Smooth muscle cell (in vitro differentiated cells): ENCODE measurements around the gene HSPA1L. TPM values are rescaled to one million over a fixed set of nuclear protein-coding genes. Genes with fewer than 3 reads are reported as not detected.
A peak's percentile ranks its signal among the peaks of the same experiment; 100 is the strongest.
"Not testable (repeated sequence)": the region's sequence is repeated elsewhere in the genome, so short reads cannot be mapped to it uniquely, and the experiment has no call there.

Experiments
- DNase-seq: peaks from one replicate; lab custom pipeline; 2025; ENCODE audit not compliant: unreplicated experiment; lab: John Stamatoyannopoulos, UW
- H2AFZ ChIP-seq: fragments of 200-600 bp; sonication (generic); 2 replicates; pipeline ENCODE4 v1.6.0; 2016; ENCODE audit warnings: antibody characterized with exemption, low read depth, mild to moderate bottlenecking
- H3F3A ChIP-seq: fragments of 200-600 bp; sonication (generic); 2 replicates; pipeline ENCODE4 v1.6.0; 2017; ENCODE audit warnings: antibody characterized with exemption, low read depth
- H3K27ac ChIP-seq: fragments of 200-600 bp; sonication (generic); 2 replicates; pipeline ENCODE4 v1.5.1; 2016; ENCODE audit warnings: low read depth, mild to moderate bottlenecking
- H3K27me3 ChIP-seq: fragments of 200-600 bp; sonication (generic); 2 replicates; pipeline ENCODE4 v1.6.1; 2016; ENCODE audit warnings: low read depth, mild to moderate bottlenecking
- H3K36me3 ChIP-seq: fragments of 200-600 bp; sonication (generic); 2 replicates; pipeline ENCODE4 v1.5.1; 2016; ENCODE audit warnings: low read depth
- H3K4me1 ChIP-seq: fragments of 200-600 bp; sonication (generic); 2 replicates; pipeline ENCODE4 v1.5.1; 2016; ENCODE audit warnings: low read depth
- H3K4me2 ChIP-seq: fragments of 200-600 bp; sonication (generic); 2 replicates; pipeline ENCODE4 v1.6.0; 2016; ENCODE audit warnings: mild to moderate bottlenecking
- H3K4me3 ChIP-seq: fragments of 200-600 bp; sonication (generic); 2 replicates; pipeline ENCODE4 v1.5.1; 2016; ENCODE audit warnings: mild to moderate bottlenecking
- H3K79me2 ChIP-seq: fragments of 200-600 bp; sonication (generic); 2 replicates; pipeline ENCODE4 v1.6.0; 2016; ENCODE audit warnings: low read depth, mild to moderate bottlenecking
- H3K9ac ChIP-seq: fragments of 200-600 bp; sonication (generic); 2 replicates; pipeline ENCODE4 v1.6.0; 2016; ENCODE audit warnings: low read depth
- H3K9me3 ChIP-seq: fragments of 200-600 bp; sonication (generic); replicated peaks from 2 replicates; pipeline ENCODE4 v1.5.1; 2016; ENCODE audit warnings: low read depth
- H4K20me1 ChIP-seq: fragments of 200-600 bp; sonication (generic); 2 replicates; pipeline ENCODE4 v1.6.0; 2016; ENCODE audit warnings: low read depth
- CTCF ChIP-seq: fragments of 200-600 bp; sonication (generic); IDR thresholded peaks from 2 replicates; pipeline ENCODE4 v1.5.1; 2017; ENCODE audit warnings: borderline replicate concordance, mild to moderate bottlenecking, antibody characterized with exemption; ENCODE audit not compliant: insufficient read depth, poor library complexity, severe bottlenecking
- WGBS: methylation state at CpG from one replicate; pipeline ENCODE4 v1.1.7; 2016; ENCODE audit warnings: low lambda C conversion rate; 5-methylcytosine and 5-hydroxymethylcytosine counted together
- polyA plus RNA-seq: library from polyadenylated mRNA; unstranded; fragments of >200 nt; fragmentation: Nextera tagmentation; extraction: Ambion mirVana; gene quantifications from 2 replicates; pipeline ENCODE4 v1.2.1, GENCODE V29; 2016
- total RNA-seq: library from RNA; depleted of rRNA; stranded (reverse); fragments of >200 nt; gene quantifications from 2 replicates; pipeline ENCODE4 v1.2.3, GENCODE V29; 2014

The HSPA1L gene
- total and polyA plus RNA-seq, 2 experiments from 2014 or later = 0.19 to 0.63 TPM

DNA sequence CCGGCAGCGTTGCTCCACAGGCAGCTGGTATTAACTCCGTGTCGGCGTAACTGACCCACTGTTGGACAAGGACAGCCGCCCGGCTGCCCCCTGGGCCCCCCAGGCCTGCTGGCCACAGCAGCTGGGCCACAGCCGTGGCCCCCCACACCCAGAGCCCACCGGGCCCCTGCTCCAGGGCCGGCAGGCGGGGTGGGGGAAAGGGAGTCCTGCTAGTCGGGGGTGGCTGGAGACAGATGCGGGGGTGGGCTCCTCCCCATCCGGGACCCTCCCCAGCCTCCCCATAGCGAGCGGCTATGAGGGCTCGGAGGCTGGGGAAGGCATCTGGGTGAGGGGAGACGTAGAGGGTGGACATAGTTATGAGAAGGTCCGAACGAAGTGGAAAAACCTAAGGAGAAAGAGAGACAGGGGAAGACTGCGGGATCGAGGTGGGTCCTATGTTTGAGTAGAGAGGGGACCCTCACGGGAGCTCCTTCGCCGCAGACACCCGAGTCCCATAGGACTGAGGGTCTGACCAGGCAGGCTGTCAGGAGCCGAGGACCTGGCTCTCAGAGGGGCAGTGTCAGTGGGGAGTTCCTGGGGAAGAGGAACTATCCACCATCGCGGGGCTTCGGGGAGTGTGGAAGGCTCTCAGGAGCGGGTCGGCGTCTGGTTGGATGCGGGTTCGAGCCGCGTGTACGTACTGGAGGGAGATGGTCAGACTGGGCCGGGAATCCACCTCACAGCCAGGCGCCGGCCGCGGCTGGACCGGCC is 20.0 kb downstream of the HSPA1L start:
- Histone ChIP-seq H3K27ac (peak overlapping the region; percentile 90), H3K9ac (peak overlapping the region; percentile 89), H3K4me3 (peak overlapping the region; percentile 98), H3K79me2 (peaks cover 17% of the 10 kb centered on the region), H4K20me1 (no peaks in the 10 kb centered on the region), H3K4me2 (peak overlapping the region; percentile 96), H3K27me3 (no peaks in the 10 kb centered on the region), H2AFZ (peak overlapping the region; percentile 97), H3K36me3 (no peaks in the 10 kb centered on the region), H3K9me3 (no peaks in the 10 kb centered on the region), H3F3A (peaks cover 14% of the 10 kb centered on the region), H3K4me1 (no peaks in the 10 kb centered on the region)
- TF ChIP-seq CTCF = no peak
- DNase-seq = no peak
- 2% methylated on average over 39 of the region's 44 CpGs for WGBS

DNA sequence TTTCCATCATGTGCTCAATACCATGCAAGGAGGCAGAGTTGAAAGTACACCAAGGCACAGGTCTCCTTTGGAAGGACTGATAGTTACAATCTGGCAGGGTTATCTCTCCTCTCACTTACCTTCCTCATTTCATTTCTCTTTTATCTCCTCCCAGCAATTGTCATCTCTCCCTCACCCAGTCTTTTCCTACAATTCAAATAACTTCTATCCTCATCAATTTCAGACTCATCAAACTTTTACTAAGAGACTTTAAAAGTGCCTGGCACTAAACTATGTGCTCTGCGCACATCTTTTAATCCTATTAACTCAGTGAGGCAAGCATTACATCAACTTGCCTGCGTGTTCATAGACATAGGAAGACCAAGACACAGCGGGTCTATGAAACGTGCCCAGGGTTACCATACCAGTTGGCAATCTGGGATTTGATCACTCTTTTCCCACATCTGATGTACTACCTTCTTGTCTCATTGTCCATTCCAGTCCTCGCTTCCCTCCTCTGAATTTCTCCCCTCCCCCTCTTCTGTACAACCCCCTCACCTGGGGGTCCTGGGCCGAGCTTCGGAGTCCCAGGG is 20.7 kb downstream of the HSPA1L start:
- Histone ChIP-seq H3K36me3 (no peaks in the 10 kb centered on the region), H3K27me3 (no peaks in the 10 kb centered on the region), H3K4me1 (no peaks in the 10 kb centered on the region), H3K27ac (peak overlapping the region; percentile 90), H3F3A (peaks cover 14% of the 10 kb centered on the region), H2AFZ (peak overlapping the region; percentile 97), H3K9ac (peak overlapping the region; percentile 89), H4K20me1 (no peaks in the 10 kb centered on the region), H3K79me2 (peaks cover 24% of the 10 kb centered on the region), H3K4me2 (peak overlapping the region; percentile 96), H3K9me3 (no peaks in the 10 kb centered on the region), H3K4me3 (peak overlapping the region; percentile 98)
- DNase-seq = no peak
- TF ChIP-seq CTCF = no peak
- WGBS = 1% methylated on average over 7 of the region's 7 CpGs

GRCh38 chr6:31793927-31794245 is 21.2 kb downstream of the HSPA1L start:
- Histone ChIP-seq H3K79me2 (peaks cover 29% of the 10 kb centered on the region), H3F3A (peaks cover 14% of the 10 kb centered on the region), H3K4me3 (peak overlapping the region; percentile 98), H3K27ac (peak overlapping the region; percentile 90), H3K9ac (peak overlapping the region; percentile 89), H3K4me2 (peak overlapping the region; percentile 96)
- not testable (repeated sequence) for H3K36me3 ChIP-seq, H3K4me1 ChIP-seq, H4K20me1 ChIP-seq, H3K9me3 ChIP-seq, H3K27me3 ChIP-seq, H2AFZ ChIP-seq, DNase-seq
- WGBS = 97% methylated on average over 5 of the region's 6 CpGs

- no peak overlapping the region for H3K9ac ChIP-seq
- H3F3A ChIP-seq = peaks cover 13% of the 10 kb centered on the region
- no peaks in the 10 kb centered on the region for H4K20me1 ChIP-seq
- H3K4me3 ChIP-seq = no peak overlapping the region
- no peak for TF ChIP-seq CTCF
- 65% methylated on average over 12 of the region's 12 CpGs for WGBS
- no peaks in the 10 kb centered on the region for H3K9me3 ChIP-seq
- peak overlapping the region; percentile 70 for H3K27ac ChIP-seq
- H2AFZ ChIP-seq = no peak overlapping the region
- H3K4me2 ChIP-seq = no peak overlapping the region
- H3K27me3 ChIP-seq = no peaks in the 10 kb centered on the region
- no peaks in the 10 kb centered on the region for H3K4me1 ChIP-seq
- H3K79me2 ChIP-seq = peaks cover 31% of the 10 kb centered on the region
- H3K36me3 ChIP-seq = no peaks in the 10 kb centered on the region
- DNase-seq = no peak
These were observed 22.3 kb downstream of the HSPA1L start for GRCh38 chr6:31792761-31793171.
